ENCODE data around the gene BARHL2.

The BARHL2 gene

DNA sequence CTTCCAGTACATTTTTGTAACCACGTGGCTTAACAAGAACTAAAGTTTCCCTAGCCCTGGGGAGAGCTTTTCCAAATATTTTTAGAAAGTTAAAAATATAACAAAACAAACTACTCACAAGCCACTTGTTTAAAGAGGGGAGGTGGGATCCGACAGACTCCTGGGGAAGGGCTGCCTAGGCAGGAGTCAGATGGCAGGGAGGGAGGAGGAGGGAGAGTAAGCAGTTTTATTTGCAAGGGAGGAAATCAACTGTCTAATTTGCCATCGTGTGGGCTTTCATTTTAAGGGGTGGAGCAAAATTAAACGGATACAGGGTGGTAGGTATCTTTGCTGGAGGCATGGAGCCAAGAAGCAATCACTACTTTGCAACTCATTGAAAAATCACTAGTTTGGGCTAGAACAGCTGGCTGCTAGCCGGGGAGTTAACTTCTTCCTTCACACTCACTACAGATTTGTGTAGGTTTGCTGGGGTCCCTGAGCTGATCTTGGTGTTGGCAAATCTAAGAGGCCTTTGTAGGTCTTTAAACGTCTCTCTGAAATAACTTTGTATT, 8.8 kb downstream of the BARHL2 start:
- Mint-ChIP-seq H3K9me3 (ENCODE audit: low read depth) (no peaks in the 10 kb centered on the region), H3K27ac (no peak overlapping the region), H3K4me3 (no peak overlapping the region), H3K36me3 (peaks cover 4% of the 10 kb centered on the region), H3K27me3 (peaks cover 67% of the 10 kb centered on the region), H3K4me1 (ENCODE audit: low read depth) (peaks cover 16% of the 10 kb centered on the region)

DNA sequence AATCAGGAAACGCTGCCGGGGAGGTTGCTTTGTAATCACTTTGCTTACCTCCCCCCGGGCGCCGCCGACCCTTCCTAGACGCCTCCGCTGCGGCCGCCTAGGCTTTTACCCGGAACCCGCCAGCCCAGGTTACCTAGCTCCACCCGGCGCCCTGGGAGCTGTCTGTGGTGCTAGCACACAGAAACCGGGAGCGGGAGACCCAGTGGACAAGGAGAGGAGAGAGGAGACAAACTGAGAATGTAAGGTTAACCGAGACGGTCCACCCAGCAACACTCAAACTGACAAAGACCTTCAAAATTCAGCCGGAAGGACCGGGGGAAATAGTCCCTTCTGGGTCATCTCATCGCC, 9.8 kb downstream of the BARHL2 start:
- Mint-ChIP-seq H3K4me1 (ENCODE audit: low read depth) (peaks cover 15% of the 10 kb centered on the region), H3K27me3 (peaks cover 62% of the 10 kb centered on the region), H3K36me3 (peaks cover 2% of the 10 kb centered on the region), H3K9me3 (ENCODE audit: low read depth) (no peaks in the 10 kb centered on the region), H3K27ac (no peak overlapping the region), H3K4me3 (peak overlapping the region; percentile 74)

DNA sequence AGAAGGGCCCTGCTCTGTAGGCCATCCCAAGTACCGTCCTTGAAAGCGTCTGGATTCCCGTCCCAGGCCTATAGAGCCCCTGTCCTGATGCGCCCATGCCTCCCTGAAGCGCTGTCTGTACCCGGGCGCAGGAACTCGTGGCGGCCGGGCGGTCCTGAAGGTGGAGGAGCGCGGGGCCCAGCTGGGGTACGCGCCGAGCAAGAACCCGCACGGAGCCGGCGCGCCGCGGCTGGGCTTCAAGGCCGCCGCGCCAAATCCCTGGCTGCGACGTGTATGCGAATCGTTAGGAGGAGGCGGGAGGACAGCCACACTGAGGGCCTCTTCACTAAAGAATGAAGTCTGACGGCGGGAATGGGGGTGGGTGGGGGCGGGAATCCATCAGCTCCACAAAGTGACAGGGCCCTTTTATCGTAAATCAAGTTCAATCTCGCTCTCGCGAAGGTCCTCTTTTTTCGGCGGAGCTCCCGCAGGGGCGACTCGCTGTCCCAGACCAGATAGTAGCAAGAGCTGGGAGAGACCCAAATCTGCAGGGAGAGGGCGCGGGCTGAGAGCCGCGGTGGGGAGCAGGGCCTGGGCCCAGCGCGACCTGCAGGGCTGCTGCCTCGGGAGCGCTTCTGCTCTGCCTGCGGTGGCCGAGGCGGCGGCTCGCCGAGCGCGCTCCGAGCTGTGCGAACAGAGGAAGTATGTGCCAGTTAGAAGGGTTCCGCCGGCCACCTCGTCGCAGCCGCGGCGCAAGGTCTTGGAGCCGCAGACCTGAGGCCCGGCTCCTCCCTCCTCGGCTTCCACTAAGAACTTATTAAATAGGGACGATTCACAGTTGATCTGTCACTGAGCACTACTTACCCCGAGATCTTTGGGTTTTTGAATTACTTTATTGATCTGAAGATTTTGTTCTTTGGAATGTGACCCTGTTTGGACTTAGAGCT, 10.4 kb downstream of the BARHL2 start:
- Mint-ChIP-seq H3K4me3 (peak overlapping the region; percentile 74), H3K4me1 (ENCODE audit: low read depth) (peaks cover 13% of the 10 kb centered on the region), H3K27ac (no peak overlapping the region), H3K27me3 (peaks cover 65% of the 10 kb centered on the region), H3K9me3 (ENCODE audit: low read depth) (no peaks in the 10 kb centered on the region), H3K36me3 (peaks cover 2% of the 10 kb centered on the region)

DNA sequence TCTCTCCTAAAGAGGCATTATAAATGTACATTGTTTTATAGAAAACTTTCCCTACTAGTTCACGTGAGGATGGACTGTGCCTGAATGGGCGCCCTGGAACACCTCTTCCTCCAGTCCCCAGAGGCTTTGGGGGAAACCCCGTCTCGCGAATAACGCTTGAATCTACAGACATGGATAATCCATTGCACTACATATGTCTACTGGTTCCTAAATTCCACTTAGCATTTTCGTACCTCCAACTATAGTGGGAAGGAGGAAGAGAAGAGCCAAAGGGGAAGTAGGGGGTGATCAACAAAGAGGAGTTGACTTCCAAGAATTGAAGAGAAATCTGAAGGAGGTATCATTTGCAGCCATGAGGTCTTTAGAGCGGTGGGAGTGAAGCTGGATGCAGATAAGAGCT, 11.1 kb downstream of the BARHL2 start:
- peaks cover 13% of the 10 kb centered on the region for H3K4me1 Mint-ChIP-seq (ENCODE audit: low read depth)
- peaks cover 65% of the 10 kb centered on the region for H3K27me3 Mint-ChIP-seq
- H3K9me3 Mint-ChIP-seq (ENCODE audit: low read depth) = no peaks in the 10 kb centered on the region
- peaks cover 2% of the 10 kb centered on the region for H3K36me3 Mint-ChIP-seq
- no peak overlapping the region for H3K27ac Mint-ChIP-seq
- H3K4me3 Mint-ChIP-seq = peak overlapping the region; percentile 74

DNA sequence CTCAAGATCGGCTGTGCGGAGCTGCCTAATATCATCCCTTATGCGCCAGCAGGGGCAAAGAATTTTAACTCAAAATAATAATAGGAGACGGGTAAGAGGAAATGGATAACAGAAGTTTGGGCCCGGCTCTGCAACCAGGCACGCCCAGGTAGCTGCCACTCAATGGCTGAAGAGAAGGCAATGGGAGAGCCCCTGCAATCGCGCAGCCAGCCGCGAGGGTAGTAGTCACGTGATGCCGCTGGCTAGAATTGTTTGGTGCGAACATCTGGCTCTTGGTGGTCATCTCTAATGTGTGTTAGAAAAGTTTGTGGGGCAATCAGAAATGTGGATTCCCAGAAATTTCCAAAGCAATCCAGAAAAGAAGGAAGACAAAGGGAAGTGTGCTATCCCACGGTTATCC, 12.3 kb downstream of the BARHL2 start:
- no peaks in the 10 kb centered on the region for H3K9me3 Mint-ChIP-seq (ENCODE audit: low read depth)
- H3K4me3 Mint-ChIP-seq = no peak overlapping the region
- no peaks in the 10 kb centered on the region for H3K36me3 Mint-ChIP-seq
- H3K27ac Mint-ChIP-seq = no peak overlapping the region
- peaks cover 59% of the 10 kb centered on the region for H3K27me3 Mint-ChIP-seq
- peaks cover 13% of the 10 kb centered on the region for H3K4me1 Mint-ChIP-seq (ENCODE audit: low read depth)

DNA sequence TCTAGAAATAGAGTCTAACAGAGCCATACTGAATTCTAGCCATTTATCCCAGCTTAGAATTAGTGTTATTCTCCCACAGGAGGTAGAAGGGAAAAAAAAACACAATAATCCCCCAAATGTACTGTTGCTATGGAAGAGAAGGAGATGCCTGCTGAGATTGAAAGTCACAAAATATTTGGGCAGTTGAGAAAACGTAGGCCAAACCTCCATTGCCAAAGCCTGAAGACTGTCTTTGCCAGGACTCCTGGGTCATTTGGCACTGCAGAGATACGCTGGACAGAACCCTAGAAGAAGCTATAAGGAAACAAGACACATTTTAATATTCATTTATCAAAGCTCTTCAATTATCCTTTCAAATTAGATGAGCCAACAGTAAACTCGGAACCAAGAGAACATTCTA, 22.3 kb downstream of the BARHL2 start:
- Mint-ChIP-seq H3K27ac (no peak overlapping the region), H3K4me3 (no peak overlapping the region), H3K4me1 (ENCODE audit: low read depth) (no peaks in the 10 kb centered on the region), H3K27me3 (peaks cover 14% of the 10 kb centered on the region), H3K9me3 (ENCODE audit: low read depth) (no peaks in the 10 kb centered on the region), H3K36me3 (no peaks in the 10 kb centered on the region)

DNA sequence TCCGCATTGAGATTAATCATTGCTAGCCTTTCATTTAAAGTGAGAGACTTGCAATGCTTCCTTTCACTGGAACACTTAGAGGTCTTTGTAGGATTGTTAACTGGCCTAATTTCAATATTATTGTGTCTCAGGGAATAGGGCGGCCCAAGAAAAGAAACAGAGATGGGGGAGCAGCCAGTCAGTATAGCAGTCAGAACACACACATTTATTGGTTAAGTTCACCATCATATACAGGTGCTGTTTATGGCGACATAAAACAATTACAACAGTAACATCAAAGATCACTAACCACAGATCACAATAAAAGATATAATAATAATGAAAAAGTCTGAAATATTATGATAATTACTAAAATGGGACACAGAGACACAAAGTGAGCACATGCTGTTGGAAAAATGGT, 29.4 kb downstream of the BARHL2 start:
- Mint-ChIP-seq H3K36me3 (no peaks in the 10 kb centered on the region), H3K27ac (no peak overlapping the region), H3K27me3 (peaks cover 25% of the 10 kb centered on the region), H3K9me3 (ENCODE audit: low read depth) (no peaks in the 10 kb centered on the region), H3K4me1 (ENCODE audit: low read depth) (no peaks in the 10 kb centered on the region), H3K4me3 (no peak overlapping the region)

DNA sequence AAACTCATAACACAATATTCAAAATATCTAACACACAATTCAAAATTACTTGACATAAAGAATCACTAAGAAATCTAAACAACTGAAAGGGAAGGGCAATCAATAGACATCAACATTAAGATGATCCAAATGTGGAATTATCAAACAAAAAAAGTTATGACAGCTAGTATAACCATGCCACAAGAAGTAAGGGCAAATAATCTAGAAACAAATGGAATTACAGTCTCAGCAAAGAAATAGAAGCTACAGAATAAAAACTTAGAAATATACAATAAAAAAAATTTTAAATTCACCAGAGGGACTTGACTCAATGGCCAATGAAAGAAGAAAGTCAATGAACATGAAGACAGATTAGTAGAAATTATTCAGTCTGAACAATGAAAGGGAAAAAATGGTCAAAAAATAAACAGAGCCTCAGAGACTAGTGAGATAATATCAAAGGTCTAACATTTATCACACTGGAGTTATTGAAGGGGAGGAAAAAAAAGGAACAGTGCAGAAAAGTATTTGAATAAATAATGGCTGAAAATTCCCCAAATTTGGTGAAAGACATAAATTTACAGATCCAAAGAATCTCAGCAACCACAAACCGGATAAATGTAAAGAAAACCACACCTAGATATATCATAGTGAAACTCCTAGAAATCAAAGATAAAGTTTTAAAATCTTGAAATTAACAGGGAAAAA, 41.8 kb downstream of the BARHL2 start:
- H3K27me3 Mint-ChIP-seq = peaks cover 16% of the 10 kb centered on the region
- H3K36me3 Mint-ChIP-seq = peaks cover 2% of the 10 kb centered on the region
- no peaks in the 10 kb centered on the region for H3K4me1 Mint-ChIP-seq (ENCODE audit: low read depth)
- H3K9me3 Mint-ChIP-seq (ENCODE audit: low read depth) = peaks cover 15% of the 10 kb centered on the region
- H3K27ac Mint-ChIP-seq = no peak overlapping the region
- H3K4me3 Mint-ChIP-seq = no peak overlapping the region

DNA sequence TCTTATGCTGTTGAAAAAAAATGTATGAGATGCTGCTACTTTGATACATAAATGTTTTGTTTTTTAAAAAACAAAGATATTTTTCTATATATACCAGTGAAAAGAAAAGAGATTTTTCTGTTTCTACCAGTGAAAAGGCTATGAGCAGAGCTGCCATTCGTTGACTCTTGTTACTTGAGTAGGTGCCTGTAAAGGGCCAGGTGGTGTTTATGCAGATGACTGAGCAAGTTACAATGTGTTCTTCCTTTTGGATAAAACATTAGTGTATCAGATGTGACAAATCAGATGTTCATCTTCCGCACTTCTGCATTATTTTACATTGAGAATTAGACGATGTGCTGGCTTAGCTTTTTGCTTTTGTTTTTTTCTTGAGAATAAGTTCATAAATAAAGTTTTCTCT, 45.4 kb downstream of the BARHL2 start:
- Mint-ChIP-seq H3K9me3 (ENCODE audit: low read depth) (peaks cover 15% of the 10 kb centered on the region), H3K4me3 (no peak overlapping the region), H3K27me3 (peaks cover 24% of the 10 kb centered on the region), H3K36me3 (peaks cover 2% of the 10 kb centered on the region), H3K27ac (no peak overlapping the region), H3K4me1 (ENCODE audit: low read depth) (no peaks in the 10 kb centered on the region)

DNA sequence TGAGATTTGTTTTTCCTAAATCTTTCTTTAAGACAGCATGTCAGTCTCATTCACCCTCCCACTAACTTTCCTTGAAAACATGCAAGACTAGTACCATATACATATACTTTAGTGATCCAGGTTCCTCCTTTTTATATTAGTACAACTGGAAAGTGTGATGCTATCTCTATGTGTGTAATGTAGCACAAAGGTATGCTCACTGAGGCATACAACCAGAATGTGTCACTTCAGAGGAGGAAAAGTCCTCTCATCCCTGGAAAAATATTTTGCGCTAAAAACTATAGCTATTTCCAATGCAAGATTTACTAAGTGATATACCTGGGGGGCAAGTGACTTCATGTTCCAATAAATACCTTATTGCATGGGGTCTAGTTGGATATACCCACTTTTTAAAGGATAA, 45.9 kb downstream of the BARHL2 start:
- H3K27me3 Mint-ChIP-seq = peaks cover 21% of the 10 kb centered on the region
- peaks cover 2% of the 10 kb centered on the region for H3K36me3 Mint-ChIP-seq
- H3K9me3 Mint-ChIP-seq (ENCODE audit: low read depth) = peaks cover 11% of the 10 kb centered on the region
- no peak overlapping the region for H3K27ac Mint-ChIP-seq
- H3K4me3 Mint-ChIP-seq = no peak overlapping the region
- no peaks in the 10 kb centered on the region for H3K4me1 Mint-ChIP-seq (ENCODE audit: low read depth)
